HUDEP-2 (cell line): Measurements from ENCODE around the gene AKNAD1.

Experiments used
- DNase-seq, 76 experiments: peaks; one replicate each; lab custom pipeline; 2025; ENCODE audit not compliant: unreplicated experiment in 76 of 76; lab: John Stamatoyannopoulos, UW

The AKNAD1 gene

GRCh38 chr1:108832929-108833328, 24.0 kb downstream of the AKNAD1 start:
- DNase-seq: no peak

DNA sequence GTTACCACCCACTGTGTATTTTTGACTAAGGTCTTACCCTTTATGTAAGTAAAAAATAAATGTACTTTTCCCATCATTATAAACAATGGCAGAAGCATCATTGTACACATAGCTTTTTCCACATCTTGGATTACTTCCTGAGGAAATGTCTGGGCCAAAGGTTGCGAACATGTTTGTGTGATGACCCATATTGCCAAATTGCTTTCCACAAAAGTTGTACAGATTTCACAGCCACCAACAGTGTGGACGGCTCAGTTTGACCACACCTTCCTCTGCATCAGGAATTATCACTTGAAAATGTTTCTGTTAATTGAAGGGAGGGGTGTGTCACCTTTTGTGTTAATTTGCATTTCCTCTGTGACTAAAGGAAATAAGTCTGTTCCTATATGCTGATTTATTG, 25.7 kb downstream of the AKNAD1 start:
- no peak for DNase-seq

GRCh38 chr1:108830119-108831008, 26.5 kb downstream of the AKNAD1 start:
- DNase-seq: peak in 1 of 76 experiments; percentile 36

DNA sequence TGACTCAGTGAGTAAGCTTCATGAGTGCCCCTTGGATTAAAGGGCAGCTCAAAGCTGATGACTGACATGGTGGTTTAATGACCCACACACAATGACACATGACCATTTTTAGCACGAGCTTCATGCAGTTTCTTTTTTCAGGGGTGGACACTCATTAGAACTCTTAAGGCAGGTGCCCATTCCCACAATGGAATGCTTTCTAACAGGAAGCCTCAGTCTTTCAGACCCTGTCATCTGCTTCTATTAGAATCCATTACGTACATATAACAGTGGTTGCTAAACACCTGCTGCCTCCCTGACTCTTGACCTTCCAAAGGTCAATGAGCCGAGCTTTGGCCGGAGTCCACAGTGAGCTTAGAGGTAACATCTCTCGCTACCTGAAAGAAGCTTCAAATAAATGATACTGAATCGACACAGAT, 27.4 kb downstream of the AKNAD1 start:
- no peak for DNase-seq

- DNase-seq: peak in 54 of 76 experiments; percentile 4 to 59 (median 35)
These were observed 28.6 kb downstream of the AKNAD1 start for GRCh38 chr1:108828074-108828961.

GRCh38 chr1:108826081-108826635, 30.7 kb downstream of the AKNAD1 start:
- no peak for DNase-seq

GRCh38 chr1:108824051-108824450, 32.8 kb downstream of the AKNAD1 start:
- no peak for DNase-seq

DNA sequence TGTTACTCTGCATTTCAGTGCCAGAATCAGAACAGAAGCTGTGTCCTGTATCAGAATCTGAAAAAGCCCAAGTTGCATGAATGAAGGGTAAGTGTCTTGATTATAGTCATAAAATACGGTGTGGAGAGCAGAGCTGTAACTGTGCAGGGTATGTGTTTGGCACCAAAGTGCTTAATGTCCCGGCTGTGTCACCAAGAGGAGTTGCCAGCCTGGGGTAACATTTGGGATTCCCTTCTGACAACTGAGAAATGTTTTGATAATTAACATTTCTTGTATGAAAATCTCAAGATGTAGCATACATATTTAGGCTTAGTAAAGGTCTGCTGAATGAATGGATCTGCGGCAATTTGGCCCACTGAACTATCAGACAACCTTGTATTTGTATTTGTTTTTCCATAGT, 33.3 kb downstream of the AKNAD1 start:
- no peak for DNase-seq

GRCh38 chr1:108819878-108820277, 37.0 kb downstream of the AKNAD1 start:
- no peak for DNase-seq

- no peak for DNase-seq
These were observed 39.1 kb downstream of the AKNAD1 start for GRCh38 chr1:108817811-108818210.

DNA sequence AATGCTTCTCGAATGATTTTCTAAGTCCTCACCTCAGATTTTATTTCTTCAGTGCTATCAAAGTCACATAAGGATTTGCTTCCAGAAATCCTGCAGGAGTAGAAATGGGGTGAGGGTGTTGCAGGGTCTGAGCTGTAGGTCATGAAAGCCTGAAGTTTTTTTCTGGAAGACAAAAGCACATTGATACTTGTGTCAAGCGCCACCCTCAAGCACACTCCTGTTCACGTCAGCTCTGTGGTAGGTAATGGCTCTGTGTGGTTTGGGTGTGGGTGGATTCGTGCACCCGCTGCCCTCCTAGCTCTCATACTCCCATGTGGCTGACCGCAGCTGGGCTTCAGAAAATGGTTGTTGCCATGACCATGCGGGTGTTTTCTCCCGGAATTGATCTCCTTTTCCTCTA, 39.9 kb downstream of the AKNAD1 start:
- DNase-seq: no peak

GRCh38 chr1:108816049-108816893, 40.6 kb downstream of the AKNAD1 start:
- peak in 1 of 76 experiments; percentile 5 for DNase-seq

GRCh38 chr1:108815566-108815965, 41.3 kb downstream of the AKNAD1 start:
- no peak for DNase-seq

DNA sequence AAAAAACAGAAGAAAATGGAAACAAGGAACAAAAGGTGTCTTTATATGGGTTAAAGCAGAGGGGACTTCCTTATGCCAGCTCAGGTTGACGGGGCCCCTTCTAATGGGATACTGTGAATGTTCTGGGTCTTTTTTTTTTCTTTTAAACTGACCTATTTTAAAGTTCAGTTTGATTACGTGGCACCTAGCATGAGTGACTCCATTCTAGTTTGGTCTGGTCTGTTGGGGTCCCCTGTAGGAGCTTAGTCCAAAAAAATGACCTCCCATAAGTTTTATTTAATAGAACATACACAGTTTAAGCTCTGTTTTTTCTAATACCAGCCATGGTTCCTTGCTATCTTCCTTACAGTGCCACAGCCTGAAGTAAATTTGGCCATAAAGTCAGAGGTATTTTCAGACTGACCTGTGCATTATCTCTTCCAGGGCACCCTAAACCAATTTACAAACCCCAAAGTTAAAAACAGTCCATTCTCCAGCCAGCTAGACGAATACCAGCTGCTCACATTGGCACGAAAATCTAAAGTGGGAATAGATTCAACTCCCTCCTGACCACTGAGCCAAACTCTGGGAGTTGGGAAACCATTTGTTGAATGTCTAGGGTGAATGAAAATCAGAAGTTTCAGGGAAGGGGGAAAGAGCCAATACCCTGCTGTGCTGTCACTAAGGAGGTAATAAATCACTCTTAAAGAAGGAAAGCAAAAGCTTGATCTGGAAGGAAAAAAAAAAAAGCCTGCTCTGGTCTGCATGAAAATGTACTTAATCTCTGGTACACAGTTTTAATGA, 42.4 kb downstream of the AKNAD1 start:
- no peak for DNase-seq

- no peak for DNase-seq
These were observed 43.6 kb downstream of the AKNAD1 start for GRCh38 chr1:108813326-108813725.

DNA sequence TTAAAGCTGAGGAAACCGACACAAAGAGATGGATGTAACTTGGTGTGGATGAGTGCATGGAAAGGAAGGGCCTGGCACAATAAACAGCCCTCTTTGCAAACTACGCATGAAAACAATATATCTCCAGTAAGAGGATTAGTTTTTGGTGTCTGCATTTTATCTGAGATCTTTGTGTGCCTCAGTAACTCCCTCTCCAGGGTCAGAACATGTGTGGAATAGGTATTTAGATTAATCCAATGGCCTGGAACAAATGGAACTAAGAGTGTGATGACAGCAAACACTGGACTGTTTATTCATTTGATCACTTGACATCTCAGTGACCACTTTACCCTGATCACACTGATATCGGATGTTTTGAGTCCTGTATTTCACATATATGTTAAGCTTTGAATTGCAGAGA, 45.3 kb downstream of the AKNAD1 start:
- no peak for DNase-seq

DNA sequence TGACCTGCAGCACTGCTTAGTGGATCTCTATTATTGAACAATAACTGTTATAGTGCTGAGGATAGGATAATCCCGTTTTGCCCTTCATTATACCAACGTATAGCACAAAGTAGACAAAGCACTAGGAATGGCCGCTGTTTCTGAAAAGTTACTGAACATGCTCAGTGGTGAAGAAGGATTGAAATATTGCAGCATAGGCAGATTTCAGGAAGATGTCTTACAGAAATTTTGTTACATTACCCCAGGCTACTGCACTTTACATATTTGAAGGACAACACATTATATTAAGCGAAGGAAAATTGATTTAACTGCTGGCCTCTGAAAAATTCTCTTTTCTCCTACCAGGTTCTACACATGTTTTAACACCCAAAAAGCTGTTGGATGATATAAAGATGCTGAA, 48.5 kb downstream of the AKNAD1 start:
- no peak for DNase-seq

DNA sequence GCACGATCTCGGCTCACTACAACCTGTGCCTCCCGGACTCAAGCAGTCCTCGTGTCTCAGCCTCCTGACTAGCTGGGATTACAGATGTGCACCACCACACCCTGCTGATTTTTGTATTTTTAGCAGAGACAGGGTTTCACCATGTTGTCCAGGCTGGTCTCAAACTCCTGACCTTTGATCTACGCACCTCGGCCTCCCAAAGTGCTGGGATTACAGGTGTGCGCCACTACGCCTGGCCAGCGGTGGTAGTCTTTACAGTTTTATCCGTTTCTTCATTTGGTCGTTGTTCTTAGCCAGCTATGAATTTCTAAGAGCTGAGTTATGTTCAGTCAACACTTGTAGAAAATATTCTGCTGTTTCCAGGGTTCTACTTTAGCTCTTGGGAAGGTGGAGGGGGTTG, 53.3 kb downstream of the AKNAD1 start:
- no peak for DNase-seq

GRCh38 chr1:108801101-108801500, 55.8 kb downstream of the AKNAD1 start:
- no peak for DNase-seq

DNA sequence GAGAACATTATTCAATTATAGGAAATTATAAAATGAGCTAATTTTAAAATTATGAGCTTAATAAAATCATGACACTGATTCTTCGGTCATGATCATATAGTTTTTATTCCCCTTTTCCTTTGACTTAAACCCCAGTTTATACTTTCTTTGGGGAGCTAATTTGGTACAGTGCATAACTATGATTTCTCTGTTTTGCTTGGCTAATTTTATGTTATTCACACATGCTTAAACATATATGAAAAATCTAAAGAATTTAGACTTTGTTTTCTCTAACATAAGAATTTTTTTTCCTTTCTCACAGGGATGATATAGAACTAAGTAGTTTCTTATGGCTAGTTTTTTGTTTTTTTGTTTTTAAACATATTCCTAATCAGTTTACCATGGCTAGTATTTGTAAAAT, 57.9 kb downstream of the AKNAD1 start:
- DNase-seq: no peak
